C4-2B (cell line): ENCODE results near the gene CFAP58.

Source experiments
- ZFX ChIP-seq: fragments of 450-650 bp; IDR thresholded peaks from 2 replicates; pipeline ENCODE4 v1.6.1; 2017
- TF ChIP-seq, protein P1 (sequence below): fragments of 450-650 bp; conservative IDR thresholded peaks from 2 replicates; pipeline ENCODE4 v1.5.1; 2017; ENCODE audit warnings: mild to moderate bottlenecking

DNA sequence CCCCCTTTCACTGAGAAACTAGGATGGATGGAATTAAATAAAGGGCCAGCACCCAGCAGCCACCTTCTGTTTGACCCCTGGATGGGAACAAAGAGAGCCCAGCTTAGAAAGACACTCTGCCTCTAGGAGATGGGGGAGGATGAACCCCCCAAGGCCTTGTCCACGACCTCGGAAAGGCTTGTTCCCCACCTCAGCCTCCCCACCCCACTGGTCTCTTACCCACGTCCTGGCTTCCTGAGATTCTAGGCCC, 25.1 kb upstream of the CFAP58 start:
- TF ChIP-seq, protein P1, sequence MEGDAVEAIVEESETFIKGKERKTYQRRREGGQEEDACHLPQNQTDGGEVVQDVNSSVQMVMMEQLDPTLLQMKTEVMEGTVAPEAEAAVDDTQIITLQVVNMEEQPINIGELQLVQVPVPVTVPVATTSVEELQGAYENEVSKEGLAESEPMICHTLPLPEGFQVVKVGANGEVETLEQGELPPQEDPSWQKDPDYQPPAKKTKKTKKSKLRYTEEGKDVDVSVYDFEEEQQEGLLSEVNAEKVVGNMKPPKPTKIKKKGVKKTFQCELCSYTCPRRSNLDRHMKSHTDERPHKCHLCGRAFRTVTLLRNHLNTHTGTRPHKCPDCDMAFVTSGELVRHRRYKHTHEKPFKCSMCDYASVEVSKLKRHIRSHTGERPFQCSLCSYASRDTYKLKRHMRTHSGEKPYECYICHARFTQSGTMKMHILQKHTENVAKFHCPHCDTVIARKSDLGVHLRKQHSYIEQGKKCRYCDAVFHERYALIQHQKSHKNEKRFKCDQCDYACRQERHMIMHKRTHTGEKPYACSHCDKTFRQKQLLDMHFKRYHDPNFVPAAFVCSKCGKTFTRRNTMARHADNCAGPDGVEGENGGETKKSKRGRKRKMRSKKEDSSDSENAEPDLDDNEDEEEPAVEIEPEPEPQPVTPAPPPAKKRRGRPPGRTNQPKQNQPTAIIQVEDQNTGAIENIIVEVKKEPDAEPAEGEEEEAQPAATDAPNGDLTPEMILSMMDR: no peak
- TF ChIP-seq ZFX: no peak
